GM18861 (cell line): ENCODE results near the gene OTOF.

Source experiments
- ATAC-seq: cut with Tn5 transposase; IDR thresholded peaks from one replicate; pipeline ENCODE4 v1.9.1; 2021; ENCODE audit not compliant: unreplicated experiment

OTOF gene

GRCh38 chr2:26477911-26478253 is at the start of gene OTOF:
Gene OTOF, minus strand, starts transcription at chr2:26478124.
- ATAC-seq = no peak

DNA sequence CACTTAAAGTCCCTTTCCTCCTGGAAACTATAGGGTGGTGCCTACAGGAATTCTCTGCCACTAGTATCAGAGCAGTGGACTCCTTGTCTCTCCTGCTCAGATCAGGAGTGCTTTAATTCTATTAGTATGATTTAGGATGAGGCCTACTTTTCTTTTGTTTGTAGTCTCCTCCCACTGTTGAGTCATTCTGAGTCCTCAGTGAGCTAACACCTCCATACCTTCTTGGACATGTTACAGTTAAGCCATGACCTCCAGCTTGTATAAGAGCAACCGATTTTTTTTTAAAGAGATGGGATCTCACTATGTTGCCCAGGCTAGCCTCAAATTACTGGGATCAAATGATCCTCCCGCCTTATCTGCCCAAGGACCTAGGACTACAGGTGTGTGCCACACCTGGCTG is 48.7 kb upstream of the OTOF start:
- ATAC-seq = no peak

DNA sequence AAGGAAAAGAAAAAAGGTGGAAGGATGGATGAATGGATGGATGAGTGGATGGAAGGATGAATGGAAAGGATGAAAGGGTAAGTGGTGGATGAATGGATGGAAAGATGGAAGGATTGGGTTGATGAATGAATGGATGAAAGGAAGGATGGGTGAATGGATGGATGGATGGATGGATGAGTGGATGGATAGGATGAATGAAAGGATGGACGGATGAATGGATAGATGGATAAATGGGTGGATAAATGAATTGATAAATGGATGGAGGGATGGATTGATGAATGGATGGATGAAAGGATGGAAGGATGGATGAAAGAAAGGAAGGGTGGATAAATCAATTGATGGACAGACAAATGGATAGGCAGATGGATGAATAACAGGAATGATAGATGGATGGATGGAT is 48.2 kb upstream of the OTOF start:
- no peak for ATAC-seq

DNA sequence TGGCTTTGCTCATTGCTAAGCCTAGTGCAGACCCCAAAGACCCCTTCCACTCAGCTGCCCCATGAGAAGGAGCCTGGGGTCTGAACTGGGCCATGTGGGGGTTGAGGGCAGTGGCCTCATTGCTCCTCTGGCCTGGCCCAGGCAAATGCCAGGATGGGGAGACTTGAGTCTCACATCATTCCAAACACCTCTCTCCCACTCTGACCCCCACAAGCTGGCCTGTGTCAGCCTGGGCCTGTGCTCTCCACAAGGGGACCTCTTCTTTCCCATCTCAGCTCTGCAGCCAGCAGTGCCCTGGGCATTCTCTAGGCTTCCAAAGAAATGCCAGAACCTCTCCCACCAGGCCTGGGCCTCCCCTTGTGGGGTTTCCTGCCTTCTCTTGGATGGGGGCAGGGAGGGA is 45.8 kb upstream of the OTOF start:
- ATAC-seq = no peak

- no peak for ATAC-seq
Observed at GRCh38 chr2:26522751-26523171, 44.8 kb upstream of the OTOF start.

DNA sequence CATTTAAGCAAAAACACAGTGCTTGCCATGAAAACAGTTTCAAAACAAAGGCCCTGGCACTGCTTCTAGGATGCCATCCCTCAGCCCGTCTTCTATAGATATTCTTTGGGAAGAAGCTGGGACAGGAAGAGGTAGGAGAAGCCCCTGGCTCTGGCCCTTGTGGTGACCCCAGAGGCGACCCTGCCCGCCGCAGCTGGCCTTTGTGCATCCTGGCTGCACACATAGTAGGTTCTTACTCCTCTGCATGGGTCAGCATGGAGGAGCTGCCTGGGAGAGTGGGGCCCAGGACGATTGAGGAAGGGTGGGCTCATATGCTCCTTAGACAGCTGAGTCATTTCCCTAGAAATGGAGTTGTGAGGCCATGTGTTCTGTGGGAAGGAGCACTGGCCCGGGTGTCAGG is 44.4 kb upstream of the OTOF start:
- ATAC-seq = no peak

DNA sequence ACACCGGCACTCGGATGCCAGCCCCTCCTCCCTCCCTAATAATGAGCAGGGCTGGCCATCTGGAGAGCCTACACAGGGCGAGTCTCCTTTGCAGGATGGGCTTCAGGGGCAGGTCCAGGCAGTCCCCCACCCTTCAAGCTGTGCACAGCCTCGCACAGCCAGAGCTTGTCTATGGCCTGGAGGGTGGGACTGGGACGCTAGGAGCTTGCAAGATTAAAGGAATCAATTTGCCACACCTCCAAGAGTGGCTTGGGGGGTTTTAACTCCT is 43.9 kb upstream of the OTOF start:
- ATAC-seq = no peak

GRCh38 chr2:26521054-26521912 is 43.4 kb upstream of the OTOF start:
- ATAC-seq = no peak

DNA sequence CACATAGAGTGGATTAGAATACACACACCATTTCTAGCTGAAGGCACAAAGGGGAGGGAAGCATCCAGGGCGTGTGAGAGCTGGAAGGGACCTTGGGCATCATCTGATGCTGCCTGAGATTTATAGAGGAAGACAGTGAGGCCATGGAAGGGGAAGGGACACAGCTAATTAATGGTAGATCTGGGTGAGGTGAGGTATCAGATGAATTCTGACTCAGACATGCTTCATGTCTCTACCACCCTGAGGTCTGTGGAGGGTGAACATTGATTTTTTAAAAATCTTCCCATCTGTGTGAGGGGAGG is 42.2 kb upstream of the OTOF start:
- ATAC-seq = no peak

GRCh38 chr2:26519396-26520147 is 41.6 kb upstream of the OTOF start:
- ATAC-seq = no peak

GRCh38 chr2:26516781-26517180 is 38.9 kb upstream of the OTOF start:
- ATAC-seq = no peak

DNA sequence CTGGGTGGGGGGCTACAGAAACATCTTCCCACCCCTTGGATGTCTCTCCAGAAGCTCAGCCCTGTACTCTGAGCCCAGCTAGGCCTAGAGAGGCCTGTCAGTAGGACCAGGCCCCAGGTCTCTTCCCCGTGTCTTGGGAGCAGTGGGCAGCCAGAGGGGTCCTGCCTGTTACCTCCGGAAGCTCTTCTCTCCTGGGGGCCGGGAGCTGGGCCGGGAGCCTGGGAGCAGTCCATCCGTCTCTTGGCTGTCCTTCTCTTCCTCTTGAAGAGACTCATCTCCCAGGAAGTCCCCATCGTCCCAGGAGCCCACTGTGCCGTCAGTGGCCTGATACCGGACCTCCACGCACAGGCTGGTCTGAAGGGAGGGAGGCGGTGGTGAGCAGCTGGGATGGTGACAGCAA is 38.3 kb upstream of the OTOF start:
- ATAC-seq = no peak

DNA sequence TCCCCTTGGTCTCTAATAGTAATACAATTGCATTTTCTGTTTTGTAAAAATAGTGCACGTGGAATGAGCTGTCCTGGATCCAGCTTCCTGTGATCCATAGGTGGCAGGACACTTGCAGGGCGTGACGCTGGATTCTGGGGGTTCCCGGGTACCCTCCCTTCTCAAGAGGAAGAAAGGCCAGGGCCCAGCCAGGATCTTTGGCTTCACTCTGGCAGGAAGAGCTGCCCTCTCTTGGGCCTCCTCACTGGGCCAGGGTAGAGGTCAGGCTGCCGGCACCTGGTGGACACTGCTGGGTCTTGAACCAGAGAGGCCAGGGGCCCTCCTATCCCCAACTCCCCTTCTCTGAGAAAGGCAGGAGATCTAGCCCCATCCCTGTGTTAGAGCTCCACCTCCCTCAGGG is 37.8 kb upstream of the OTOF start:
- ATAC-seq = no peak

DNA sequence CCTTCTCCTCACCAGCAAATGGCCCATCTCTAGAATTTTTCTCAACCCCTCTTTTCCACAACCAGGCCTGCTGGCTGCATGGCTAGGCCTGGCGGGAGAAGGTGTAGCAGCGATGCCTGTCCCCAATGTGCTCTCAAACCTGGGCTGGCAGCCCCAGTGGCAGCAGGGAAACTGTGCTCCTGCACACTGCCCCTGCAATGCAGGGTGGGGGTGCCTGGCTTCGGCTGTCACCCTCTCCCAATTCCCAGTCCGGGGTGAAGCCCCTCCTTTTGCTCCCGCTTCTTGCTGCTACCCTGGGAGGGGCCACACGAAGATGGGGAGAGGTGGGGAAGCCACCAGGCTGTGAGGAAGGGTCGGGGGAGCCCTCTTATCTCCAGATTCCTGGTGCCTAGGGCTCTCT is 36.1 kb upstream of the OTOF start:
- no peak for ATAC-seq

DNA sequence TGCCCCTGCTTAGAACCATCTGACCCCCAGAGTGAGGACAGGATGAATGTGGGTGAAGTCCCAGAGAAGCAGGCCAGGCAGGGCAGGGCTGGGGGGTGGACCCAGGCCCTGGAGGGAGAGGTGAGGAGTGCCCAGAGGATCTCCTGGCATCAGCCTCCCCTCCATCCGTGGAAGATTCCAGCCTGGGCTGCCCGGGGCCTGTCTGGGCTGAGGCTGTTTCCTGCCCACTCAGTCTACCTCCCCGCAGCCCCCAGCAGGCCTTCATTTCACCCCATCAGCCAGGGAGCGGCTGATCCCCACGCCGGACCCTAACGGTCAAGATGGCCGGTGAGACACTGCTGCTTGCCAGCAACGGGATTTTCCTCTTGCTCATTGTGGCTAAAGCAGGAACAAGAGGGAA is 35.3 kb upstream of the OTOF start:
- no peak for ATAC-seq

- no peak for ATAC-seq
Observed at GRCh38 chr2:26511466-26511865, 33.5 kb upstream of the OTOF start.

DNA sequence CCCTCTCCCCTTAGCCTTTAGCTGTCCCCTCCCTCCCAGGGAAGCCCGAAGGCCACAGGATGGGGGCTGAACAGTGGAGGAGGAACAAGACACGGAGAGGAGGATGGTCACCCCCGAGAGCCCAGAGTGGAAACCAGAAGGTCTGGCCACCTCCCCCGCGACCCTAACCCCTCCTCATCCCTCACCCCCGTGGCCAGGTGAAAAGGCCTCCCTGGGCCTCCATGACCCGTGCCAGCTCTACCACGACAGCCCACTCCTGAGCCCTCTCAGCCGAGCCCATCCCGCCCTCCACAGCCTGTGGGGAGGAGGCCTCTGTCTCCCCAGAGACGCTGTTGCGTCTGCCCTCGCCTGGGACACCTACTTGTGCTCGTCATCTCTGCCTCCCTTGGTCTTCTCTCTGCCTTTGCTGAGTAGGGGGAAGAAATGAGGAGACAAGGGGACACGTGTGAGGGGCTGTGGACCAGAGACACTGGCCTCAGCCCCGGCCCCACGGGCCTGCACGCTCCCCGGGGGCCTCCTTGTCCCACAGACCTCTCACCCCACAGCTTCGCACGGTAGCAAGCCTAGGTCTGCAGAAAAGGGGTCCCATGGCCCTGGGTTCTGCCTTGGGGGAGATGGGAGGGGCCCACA is 32.5 kb upstream of the OTOF start:
- ATAC-seq = no peak

DNA sequence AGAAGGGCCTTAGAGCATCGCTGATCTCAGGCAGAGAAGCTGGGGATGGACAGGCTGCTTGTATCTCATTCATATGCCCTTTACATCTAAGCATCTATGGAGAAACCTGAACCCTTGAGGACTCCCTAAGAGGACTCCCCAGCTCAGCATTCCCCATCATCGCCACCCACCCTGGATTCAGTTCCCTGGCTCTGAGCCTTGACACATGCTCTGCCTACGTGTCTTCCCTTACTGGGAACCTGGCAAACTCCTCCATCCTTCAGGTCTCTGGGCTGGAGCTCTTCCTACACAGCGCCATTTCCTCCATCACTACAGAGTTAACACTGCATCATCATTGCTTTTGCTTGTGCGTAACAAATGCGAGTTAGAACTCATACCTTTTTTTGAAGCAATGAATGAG is 31.2 kb upstream of the OTOF start:
- ATAC-seq = no peak

DNA sequence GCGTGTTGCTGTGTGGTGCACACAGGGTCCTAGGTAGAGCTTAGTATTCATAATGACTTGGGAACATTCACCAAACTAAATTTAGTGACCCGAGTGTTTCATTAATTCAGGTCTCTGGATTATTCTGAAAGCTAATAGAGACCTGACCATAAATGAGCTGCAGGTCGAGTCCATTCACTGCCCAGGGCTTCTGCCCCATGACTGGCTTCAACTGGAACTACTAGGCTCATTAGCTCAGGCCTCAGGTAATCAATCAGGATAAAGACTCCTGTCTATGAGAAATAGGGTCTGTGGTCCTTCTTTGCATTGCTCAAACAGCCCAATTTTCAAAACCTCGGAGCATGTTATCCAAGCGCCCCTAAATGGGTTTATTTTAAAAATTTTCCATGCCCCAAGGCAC is 30.0 kb upstream of the OTOF start:
- ATAC-seq = no peak

DNA sequence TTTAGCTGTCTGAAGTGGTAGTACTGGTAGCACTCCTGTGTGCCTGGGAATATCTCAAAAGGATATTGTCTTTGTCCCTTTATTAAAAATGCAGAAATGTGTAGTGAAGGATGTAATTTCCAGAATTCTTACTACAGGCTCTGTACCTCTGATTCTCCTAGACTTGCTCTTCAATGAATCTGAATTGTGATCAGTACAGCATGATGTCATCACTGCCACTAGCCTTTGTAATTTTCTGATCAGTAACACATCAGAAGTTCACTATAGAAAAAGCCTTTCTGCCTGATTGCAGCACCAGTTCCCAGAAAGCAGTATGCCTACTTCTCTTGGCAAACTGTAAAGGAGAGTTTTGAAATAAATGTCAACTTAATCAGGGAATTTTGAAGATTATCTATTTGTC is 29.2 kb upstream of the OTOF start:
- ATAC-seq = no peak

DNA sequence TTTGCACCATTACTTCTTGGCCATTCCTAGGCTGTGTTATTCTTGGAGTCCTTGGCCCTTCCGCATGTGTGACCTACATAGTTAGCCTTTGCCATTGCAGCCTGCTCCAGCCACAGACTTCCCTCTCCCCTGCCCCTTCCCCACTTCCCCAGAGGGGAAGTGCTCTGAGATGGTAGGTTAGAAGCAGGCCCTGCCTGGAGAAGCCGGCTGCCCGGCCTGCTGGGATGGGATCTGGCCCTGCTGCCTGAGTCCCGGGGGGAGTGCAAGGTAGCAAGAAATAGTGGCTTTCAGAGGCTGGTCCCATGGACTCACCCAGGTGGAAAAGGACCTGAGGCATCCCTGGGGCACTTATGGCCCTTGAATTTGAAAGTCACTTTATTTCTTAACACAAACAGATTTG is 28.4 kb upstream of the OTOF start:
- no peak for ATAC-seq

DNA sequence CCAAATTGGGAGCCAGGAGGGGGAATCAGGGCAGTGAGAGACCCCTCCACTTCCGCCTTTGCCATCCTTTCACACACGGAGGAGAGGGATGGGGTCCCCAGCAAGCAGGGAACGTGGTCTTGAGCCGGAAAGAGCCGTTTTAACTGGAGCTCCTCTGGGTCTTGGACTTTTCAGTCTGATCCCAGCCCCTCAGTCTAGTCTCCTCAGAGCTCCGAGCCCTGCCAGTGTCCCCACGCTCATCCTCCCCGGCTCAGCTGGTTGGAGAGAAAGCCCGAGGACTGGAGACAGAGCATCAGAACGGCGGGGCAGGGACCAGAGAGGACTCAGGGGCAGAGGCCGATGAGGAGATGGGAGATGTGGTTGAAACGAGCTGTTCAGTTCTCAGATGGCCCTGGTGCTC is 26.1 kb upstream of the OTOF start:
- ATAC-seq = no peak
